Activated CD4-positive, alpha-beta T cell treated with anti-CD3 and anti-CD28 coated beads for 4 hours (primary cell): Measurements from ENCODE around the gene SH2D7.

Source experiments
- DNase-seq, 2 donors: peaks; one replicate each; pipeline ENCODE4 v3.0.0-alpha.2; 2020

SH2D7 gene

GRCh38 chr15:78061963-78062427 lies 30.4 kb upstream of the SH2D7 start:
- peak; percentile 43 to 52 for DNase-seq

DNA sequence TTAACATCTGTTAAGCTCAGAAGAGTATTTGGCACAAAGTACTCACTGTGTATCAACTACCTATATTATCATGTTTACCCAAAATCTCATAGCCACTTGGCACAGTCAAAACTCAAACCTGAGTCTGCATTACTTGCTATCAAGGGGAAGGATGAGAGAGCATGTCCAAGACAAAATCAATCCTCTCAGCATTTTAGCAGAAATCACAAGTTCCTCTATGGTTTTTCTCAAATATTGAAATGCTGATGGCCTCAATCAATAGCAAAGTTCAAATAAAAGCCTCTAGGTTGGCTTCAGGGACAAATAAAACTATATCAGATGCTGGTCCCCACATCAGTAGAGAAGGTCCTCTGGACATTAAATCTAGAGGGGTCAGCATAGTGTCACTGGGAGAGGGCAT lies 29.1 kb upstream of the SH2D7 start:
- DNase-seq, result no peak

DNA sequence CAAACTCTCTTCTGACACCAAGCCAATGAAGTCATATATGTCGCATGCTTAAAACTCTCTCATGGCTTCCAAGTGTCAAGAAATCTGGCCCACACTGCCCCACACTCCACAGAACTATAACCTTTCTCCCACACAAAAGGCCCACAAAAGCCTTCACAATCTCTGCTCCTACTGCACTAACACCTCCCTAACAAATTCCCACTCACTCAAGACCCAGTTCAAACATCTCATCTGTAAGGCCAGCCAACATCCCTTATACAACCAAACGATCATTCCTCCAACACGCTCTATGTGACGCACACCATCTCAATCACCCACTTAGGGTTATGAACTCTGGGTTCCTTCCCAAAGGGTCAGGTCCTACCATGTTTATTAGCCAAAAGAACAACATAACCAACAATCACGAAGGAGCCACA lies 28.4 kb upstream of the SH2D7 start:
- DNase-seq, result no peak

DNA sequence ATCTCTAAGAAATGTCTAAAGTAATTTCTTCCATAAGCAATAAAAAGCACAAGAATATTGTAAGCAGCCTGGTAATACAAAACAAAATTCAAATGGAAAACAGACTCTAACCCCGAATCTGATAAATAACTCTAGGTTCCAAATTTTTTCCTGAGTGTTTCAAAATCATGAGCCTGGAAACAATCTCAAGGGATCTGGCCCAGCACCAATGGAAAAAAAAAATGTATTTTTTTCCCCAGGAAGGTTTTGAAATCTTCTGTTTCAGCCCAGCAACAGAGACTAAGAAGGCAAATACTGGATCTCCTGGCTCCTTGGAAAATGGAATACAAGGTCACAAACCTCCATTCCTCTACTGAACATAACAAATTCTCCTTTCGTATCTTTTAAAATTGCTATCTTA lies 27.8 kb upstream of the SH2D7 start:
- no peak for DNase-seq

DNA sequence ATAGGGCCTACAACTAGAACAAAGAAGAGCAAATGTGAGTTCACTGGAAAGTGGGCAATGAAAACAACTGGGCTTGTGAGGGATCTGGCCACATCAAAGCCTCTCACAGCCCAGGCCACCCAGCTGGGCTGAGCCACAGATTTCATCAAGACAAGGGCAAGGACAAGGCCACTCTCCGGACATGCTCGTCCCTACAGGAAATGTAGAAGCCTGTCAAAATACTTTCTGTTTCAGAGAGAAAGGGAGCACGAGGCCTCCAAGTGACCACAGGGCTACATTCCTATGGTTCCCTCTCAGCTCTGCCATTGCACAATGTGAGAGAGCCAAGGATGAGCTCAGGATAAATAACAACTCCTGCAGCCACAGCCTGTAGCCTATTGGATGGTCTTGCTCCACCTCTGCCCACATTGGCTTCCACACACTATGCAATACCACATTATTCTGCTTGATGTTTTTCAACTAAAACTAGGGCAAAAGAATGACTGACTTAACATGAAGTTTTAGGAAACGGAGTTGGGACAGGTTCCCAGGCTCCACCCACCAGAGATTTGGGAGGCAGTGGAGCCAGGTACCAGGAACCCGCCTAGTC lies 27.0 kb upstream of the SH2D7 start:
- no peak for DNase-seq

GRCh38 chr15:78065973-78066946 lies 26.1 kb upstream of the SH2D7 start:
- DNase-seq, result no peak

GRCh38 chr15:78067328-78068228 lies 24.8 kb upstream of the SH2D7 start:
- DNase-seq, result no peak

DNA sequence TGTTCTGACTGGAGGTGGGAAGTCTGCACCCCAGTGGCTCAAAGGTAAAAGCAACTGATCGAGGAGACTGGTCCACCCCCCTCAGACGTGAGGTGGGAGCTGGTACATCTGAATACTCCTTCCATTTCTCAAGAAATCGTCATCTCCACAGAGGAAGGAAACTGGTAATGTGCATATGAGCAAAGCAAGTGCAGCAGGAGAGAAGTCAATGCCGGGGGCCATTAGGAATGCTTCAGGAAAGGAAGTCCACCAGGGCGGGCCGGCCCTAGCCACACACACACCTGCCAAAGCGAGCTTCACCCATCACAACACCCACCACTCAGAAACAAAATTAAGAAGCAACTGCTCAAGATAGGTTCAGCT lies 23.3 kb upstream of the SH2D7 start:
- DNase-seq, result peak in 1 of 2 donors; percentile 35

DNA sequence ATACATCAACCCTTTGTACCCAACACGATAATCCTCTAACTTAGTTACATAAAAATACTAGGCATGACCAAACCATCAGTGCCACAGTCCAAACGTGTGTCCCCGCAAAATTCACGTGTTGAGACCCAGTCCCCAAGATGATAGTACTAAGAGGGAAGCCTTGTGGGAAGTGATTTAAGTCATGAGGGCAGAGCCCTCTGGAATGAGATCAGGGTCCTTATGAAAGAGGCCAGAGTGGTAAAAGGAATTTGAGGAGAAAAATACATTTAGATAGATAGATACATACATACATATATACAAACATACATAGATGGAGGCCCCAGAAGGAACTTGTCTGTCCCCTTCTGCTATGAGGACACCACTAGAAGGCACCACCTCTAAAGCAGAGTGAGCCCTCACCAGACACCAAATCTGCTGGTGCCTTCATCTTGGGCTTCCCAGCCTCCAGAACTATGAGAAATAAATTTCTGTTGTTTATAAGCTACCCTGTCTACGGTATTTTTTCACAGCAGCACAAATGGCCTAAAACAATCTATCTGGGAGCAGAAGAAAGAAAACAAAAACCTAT lies 22.8 kb upstream of the SH2D7 start:
- no peak for DNase-seq

GRCh38 chr15:78070049-78070700 lies 22.2 kb upstream of the SH2D7 start:
- peak; percentile 56 to 60 for DNase-seq

DNA sequence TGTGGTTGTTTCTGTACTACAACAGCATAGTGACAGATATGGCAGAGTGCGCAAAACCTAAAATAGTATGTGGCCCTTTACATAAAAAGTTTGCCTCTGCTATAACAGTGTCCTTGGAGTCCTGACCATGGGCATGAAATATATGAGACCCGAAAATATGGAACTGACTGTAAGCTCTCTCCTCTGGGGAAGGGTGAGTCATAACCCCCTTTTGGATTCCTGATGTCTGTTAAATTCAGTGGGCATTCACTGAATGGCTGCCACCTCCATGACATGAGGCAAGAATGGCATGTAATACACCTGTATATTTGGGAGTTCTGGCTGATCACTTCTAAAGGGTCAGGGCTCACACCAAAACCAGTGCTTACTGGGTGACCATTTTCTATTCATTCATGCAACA lies 21.0 kb upstream of the SH2D7 start:
- DNase-seq, result no peak

DNA sequence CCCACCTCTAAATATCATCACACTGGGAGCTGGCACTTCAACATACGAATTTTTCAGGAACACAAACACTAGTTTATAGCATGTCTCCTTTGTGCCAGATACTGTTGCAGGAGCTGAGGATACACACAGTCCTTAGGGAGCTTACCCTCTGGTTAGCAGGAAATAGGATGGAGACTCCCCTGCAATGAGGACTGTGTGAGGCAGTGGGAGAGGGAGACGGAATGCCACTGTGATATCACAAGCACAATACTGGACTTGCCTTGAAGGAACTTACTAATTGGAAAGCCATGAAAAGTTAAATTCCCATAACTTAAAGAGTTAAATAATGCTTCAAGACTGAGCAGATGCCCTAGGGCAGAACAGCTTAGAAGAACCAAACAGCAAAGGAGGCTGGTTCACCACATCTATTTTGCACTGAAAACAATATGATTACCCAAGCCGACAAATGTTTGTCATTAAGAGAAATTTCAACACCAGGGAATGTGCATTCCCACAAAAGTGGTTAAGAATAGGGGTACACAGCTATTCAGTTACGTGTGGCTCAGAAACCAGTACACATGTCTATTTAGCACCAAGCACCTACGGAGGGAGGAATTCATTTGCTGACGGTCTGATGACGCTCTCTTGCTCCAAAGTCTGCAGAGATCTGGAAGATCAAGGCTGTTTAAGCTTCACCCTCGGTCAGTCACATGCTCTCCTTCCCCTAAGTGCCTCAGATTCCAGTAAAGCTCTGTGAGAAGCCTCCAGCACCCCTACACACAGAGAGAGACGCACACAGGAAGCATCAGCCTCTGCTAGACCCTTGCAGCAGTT lies 20.1 kb upstream of the SH2D7 start:
- DNase-seq, result peak; percentile 45 to 51

DNA sequence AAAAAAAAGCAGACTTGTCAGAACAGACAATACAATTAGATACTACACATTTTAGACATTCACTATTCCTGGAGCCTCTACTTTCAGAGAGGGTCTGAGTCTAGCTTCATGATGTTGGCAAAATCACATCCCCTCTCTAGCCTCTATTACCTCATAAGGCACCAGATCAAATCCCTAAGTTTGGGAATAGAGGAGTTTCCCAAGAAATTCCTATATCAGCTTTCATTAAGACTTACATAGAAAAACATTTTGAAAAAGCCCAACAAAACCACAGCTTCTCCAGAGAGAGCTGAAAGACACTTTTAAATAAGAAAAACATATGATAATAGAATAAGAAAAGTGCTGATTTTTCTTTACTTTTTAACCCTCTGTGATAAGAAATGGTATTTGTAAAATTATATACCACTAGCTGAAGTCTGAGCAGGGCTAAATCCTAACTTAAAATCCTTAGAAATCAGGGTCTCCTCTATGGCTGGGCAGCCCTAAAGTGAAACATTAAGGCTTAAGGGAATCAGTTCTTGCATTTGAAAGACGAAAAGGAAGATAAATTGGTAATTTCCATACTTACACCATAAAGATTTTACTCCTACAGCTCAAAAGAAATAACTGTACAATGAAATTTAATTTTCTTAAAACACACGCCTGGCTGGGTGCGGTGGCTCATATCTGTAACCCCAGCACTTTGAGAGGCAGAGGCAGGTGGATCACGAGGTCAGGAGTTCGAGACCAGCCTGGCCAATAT lies 19.1 kb upstream of the SH2D7 start:
- DNase-seq, result no peak

- DNase-seq, result no peak
Measured at GRCh38 chr15:78075490-78076230, 16.7 kb upstream of the SH2D7 start.

- peak in 1 of 2 donors; percentile 28 for DNase-seq
Measured at GRCh38 chr15:78076231-78077052, 15.9 kb upstream of the SH2D7 start.

- peak; percentile 70 to 71 for DNase-seq
Measured at GRCh38 chr15:78077053-78077870, 15.1 kb upstream of the SH2D7 start, which contains the start of gene TBC1D2B. Gene TBC1D2B (minus strand): TSS chr15:78077711. CDS start chr15:78077652, 59 bp downstream.

DNA sequence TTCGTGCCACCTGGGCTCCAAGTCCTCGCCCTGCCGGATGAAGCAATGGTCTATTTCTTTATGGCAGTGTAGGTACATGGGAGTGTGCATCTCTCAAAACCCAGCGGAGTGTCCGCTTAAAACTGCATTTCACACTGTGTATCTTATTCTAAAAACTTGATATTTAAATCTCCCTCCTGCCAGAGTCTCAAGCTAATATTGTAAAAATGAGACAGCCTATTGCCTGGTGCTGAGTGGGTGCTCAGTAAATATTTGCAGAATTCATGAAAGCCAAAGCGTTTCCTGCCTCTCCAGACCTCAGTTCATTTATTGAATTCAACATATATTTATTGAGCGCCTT lies 14.5 kb upstream of the SH2D7 start:
- DNase-seq, result no peak
